HG03378 (cell line): ENCODE measurements around the gene ANO9.
"Not testable (repeated sequence)": the region's sequence is repeated elsewhere in the genome, so short reads cannot be mapped to it uniquely, and the experiment has no call there.

ENCODE experiments used
- ATAC-seq: cut with Tn5 transposase; IDR thresholded peaks from one replicate; pipeline ENCODE4 v1.9.1; 2021; ENCODE audit warnings: mild to moderate bottlenecking, moderate library complexity; ENCODE audit not compliant: unreplicated experiment

The ANO9 gene

GRCh38 chr11:417652-418342 is 24.0 kb downstream of the ANO9 start:
- no peak for ATAC-seq

DNA sequence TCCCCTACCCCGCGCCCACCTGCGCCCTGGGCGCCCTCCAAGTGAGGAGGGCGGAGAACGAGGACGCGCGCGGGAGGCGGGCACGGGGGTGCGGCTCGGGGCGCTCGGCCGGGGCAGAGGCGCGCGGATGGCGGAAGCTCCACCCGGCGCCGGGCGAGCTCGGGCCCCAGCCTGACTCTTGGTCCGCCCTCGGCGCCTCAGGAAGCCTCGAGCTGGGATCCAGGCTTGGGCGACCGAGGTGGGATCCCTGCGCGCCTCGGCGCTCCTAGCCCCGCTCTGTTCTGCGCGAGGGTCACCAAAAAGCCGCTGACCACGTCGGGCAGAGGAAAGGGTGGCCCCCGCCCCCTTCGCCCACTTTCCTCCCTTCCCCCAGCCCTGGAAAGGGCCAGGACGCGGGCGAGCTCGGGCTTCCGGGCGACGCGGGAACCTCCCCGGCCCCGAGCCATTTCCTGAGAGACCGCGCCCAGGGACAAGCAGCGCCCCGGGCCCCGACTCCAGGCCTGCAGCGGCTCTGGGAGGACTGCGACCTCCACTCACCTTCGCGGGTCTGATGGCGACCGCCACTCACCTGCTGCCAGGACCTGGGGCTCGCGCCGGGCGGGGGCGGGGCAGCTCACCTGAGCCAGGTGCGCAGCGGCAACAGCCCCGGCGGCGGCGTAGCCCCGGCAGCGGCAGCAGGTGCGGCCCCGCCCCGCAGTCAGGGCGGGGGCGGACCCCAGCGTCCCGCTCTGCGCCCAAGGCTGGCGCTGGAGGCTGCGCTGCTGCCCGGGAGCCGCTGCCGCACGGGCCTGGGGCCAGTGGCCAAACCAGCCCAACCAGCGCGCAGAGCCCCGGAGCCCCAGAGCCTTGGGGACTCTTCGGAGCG is 24.8 kb downstream of the ANO9 start:
- ATAC-seq: no peak

DNA sequence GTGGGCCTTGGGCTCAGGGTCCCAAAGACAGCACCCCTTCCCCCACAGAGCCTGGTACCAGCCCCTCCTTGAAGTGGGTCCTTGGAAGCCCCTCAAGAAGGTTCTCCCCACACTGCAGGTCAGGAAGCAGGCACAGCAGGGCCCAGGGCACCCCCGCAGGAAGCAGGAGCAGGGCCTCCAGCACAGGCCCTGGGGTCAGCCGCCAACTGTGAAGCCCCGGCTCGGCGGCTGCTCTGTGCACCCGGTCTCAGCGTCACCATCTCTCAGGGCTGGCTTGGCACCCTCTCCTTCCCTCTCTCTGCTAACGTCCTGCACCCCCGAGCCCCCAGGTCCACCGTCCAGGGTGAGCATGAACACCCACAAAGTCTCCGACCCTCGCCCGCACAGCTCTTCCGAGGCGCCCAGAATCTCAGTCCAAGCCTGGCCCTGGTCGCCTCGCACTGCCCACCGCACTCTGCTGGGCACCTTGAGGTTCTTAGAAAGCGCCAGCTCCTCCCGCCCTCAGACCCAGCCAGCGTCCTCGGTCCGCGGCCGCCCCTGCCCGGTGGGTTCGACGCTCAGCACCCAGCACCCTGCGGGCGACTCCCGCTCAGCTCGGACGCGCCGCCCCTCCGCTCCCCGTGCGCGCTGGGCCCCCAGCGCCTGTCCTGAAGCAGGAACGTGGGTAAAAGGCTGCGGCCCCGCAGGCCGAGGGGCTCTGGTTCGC is 25.6 kb downstream of the ANO9 start:
- no peak for ATAC-seq

DNA sequence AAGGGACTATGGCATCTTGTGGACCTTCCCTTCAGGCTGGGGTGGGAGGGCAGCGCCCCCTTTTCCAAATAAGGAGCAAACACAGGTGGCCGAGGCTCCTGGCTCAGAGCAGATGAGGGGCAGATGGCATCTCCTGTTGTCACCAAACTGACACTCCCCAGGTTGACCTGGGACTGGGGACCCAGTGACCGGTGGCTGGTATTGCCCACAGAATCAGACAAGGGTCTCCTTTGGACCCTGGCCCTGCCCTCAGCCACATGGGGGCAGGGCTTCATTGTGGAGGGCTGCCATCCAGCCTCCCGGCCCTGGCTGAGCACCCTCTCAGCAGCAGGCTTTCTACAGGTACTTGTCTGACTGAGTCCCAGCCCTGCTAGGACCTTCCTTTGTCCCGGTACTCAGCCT is 26.2 kb downstream of the ANO9 start:
- no peak for ATAC-seq

GRCh38 chr11:414318-414857 is 27.4 kb downstream of the ANO9 start:
- ATAC-seq: no peak

DNA sequence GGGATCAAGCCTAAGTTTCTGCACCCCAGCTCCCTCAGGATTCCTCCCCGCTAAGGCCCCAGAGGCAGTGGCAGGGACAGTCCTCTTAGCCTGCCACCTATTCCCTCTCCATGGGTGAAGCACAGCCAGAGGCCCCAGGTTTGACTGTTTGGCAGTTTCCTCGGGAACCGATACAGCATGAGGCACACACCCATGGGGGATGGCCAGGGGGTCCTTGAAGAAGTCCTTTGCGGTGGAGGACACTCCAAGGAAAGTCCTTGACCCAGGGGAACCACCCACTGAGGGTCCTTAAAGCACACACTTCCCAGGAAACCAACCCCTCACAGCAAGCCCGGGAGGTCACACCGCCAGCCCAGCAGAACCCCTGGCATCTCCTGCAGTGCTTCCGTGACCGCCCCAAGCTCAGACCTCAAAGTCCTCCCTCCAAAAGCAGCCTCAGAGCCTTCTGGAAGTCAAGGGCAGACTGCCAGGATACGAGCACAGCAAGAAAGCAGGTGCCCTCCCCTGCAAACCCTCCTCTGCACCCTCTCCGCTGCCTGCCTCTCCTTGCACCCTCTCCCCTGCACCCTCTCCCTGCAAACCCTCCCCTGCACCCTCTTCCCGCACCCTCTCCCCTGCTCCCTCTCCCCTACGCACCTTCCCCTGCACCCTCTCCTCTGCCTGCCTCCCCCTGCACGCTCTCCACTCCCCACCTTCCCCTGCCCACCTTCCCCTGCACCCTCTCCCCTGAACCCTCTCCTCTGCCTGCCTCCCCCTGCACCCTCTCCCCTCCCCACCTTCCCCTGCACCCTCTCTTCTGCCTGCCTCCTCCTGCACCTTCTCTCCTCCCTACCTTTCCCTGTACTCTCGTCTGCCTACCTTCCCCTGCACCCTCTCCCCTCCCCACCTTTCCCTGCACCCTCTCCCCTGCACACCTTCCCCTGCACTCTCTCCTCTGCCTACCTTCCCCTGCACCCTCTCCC is 28.4 kb downstream of the ANO9 start:
- no peak for ATAC-seq

- no peak for ATAC-seq
Observed at GRCh38 chr11:412641-413119, 29.1 kb downstream of the ANO9 start.

- ATAC-seq: not testable (repeated sequence)
Observed at GRCh38 chr11:411520-411919, 30.3 kb downstream of the ANO9 start.

GRCh38 chr11:410711-411110 is 31.1 kb downstream of the ANO9 start:
- not testable (repeated sequence) for ATAC-seq

GRCh38 chr11:409600-410483 is 32.0 kb downstream of the ANO9 start:
- no peak for ATAC-seq

DNA sequence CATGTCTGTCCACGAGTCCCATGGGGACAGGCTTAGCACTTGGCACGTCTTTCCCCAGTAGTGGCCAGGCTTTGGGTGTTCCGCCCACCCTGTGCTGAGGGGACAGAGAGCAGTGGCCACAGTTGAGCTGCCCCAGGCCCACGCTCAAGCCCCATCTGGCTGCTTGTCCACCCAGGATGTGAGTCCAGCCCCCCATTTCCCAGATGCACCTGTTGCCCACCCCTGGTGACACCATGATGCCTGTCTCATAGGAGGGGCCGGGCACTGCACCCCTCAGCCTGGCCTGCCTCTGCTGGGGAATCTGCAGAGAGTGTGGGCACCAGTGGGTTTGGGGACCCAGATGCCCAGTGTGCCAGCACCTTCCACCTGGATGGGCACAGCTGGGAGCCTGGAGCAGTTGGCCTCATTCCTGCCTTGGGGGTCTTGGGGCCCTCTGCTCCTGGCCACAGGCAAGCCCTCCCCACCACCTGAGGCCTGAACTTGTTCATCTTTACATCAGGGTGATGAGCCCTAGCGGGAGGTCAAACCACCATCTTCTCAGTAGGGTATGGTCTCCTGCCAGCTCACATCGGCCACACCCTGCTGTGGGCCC is 32.7 kb downstream of the ANO9 start:
- ATAC-seq: no peak

- ATAC-seq: no peak
Observed at GRCh38 chr11:408154-409007, 33.4 kb downstream of the ANO9 start.

DNA sequence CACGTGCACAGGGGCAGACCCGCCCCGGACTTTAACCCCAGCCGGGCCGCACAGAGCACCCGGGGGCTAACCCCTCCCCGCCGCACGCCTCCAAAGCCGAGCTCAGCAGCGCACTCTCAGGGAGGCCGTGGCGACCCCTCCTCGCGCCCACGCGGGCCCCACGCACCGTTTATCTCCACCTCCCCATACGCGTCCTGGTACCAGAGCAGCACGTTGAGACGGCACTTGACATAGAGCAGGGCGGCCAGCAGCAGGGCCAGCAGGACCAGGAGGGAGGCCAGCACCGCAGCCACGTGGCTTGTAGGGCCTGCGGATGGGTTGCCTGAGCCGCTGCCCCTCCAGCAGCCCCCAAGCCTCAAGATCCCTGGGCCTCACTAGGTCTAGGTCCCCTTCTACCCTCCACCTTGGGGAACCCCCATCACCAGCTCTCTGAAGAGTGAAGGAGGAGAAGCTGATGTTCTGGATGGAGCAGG is 34.1 kb downstream of the ANO9 start:
- no peak for ATAC-seq

- no peak for ATAC-seq
Observed at GRCh38 chr11:406796-407650, 34.8 kb downstream of the ANO9 start.

- no peak for ATAC-seq
Observed at GRCh38 chr11:405954-406795, 35.6 kb downstream of the ANO9 start.
